Measurements from ENCODE around the gene TUSC2. TPM values are rescaled to one million over a fixed set of nuclear protein-coding genes. Genes with fewer than 3 reads are reported as not detected.

The TUSC2 gene, protein sequence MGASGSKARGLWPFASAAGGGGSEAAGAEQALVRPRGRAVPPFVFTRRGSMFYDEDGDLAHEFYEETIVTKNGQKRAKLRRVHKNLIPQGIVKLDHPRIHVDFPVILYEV
- 38.6 and 39.7 TPM in 2 replicates for total RNA-seq

DNA sequence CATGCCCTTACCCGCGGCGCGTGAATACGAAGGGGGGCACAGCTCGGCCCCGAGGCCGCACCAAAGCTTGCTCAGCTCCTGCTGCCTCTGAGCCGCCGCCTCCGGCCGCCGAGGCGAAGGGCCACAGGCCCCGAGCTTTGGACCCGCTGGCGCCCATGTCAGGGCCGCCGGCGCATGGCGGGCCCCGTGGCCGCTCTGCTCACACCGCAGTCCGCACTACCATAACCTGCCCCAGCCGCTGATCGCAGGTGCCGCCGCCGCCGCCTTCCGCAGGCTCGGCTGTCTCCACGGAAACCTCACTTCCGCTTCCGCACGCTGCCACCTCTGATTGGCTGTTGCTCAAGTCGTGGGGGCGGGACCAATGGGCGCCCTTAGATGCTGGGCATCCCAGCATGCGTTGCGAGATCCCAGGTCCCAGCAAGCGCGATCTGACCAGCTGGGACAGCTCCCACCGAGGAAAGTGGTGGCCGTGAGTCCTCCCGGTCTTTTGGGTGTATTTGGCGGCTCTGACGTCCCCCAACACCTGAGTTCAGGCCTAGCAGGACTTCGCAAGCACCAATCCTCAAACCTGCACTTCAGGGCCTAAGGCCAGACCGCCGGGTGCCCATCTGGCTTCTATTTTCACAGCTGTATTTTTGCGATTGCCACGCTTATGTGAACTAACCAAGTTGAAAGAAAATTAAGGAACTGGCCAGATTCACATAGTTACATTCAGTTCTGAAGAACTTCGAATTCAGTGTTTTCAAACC is at the start of gene TUSC2:
Gene TUSC2 (minus strand): TSS at position 281 of the 749 bp plus-strand sequence. CDS start 124 bp downstream, at position 157.

DNA sequence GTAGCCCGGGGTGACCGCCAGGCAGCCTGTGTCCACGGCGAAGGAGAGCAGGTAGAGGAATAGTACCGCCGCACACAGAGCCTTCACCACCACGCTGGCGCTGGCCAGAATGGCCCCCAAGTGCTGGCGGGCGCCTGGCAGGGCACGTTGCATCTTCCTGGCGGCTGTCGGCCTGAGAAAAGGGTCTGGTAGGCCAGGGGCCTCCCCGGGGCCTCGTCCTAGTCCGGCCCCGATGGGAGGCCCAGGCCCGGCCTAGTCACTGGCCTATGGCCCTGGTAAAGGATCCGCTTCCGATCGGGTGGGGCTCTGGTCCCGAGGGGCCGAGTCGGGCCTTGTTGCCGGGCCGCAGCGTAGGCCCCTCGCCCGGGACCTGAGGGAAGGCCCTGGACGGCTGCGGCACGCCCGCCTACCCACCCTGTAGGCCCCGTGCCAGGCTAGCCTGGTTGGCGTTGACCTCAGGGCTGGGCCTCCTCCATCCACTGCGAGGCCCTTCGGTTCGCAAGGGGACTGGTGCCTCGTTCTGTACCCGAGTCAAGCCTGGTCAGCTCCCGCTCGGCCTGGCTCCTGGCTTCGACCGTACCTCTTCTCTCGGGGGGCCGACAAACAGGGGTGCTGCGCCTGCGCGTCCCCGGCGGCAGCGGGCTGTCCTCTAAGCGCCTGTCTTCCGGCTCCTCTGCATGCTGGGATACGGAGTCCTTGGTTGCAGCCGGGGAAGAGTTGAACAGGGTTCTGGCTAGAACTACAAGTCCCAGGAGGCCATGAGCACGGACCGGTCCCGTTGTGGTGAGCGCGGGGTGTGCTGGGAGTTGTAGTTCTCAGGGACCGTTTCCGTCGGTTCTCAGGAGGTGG is 31.1 kb upstream of the TUSC2 start, which contains the start of gene TMEM115:
Gene TMEM115 (minus strand): TSS at position 611 of the 849 bp plus-strand sequence. CDS start 458 bp downstream, at position 153.

DNA sequence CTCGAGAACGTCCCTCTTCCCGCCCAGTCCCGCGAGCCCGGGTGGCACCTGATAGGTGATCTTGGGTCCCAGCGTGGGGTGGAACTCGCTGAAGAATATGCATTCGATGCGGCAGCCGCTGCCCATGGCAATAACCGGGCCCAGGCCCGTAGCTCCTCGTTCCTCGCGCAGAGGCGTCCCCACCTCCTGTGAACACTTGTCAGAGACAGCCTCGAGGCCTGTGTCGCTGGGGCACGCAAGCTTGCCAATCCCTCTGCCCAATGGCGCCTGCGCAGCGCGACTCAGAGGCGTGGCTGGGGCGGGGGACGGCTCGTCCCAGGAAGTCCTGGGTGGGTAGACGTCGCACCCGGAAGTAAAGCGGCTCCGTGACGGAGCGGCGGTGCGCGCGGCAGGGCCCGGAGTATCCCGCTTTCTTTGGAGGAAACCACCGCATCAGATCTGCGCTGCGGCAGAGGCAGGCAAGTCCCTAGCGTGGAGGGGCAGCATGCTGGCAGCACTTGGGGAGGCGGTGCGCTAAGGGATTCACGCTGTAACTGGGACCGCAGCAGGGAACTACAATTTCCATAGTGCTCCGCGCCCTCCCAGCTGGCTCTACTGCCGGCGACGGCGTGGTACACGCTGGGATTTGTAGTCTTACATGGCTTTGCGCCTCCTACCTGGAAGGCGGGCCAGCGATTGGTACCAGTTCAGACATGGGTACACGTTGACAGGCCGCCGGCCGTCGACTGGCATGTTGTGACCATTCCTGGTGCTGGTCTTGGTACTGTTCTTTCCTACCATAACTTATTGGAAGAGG is 22.7 kb upstream of the TUSC2 start, which contains the start of the genes CYB561D2 and NPRL2:
Gene CYB561D2 (plus strand): TSS at position 336 of the 796 bp plus-strand sequence. CDS start 572 bp downstream, outside the sequence.
Gene NPRL2 (minus strand): TSS at position 249 of the 796 bp plus-strand sequence. CDS start 123 bp downstream, at position 126.

DNA sequence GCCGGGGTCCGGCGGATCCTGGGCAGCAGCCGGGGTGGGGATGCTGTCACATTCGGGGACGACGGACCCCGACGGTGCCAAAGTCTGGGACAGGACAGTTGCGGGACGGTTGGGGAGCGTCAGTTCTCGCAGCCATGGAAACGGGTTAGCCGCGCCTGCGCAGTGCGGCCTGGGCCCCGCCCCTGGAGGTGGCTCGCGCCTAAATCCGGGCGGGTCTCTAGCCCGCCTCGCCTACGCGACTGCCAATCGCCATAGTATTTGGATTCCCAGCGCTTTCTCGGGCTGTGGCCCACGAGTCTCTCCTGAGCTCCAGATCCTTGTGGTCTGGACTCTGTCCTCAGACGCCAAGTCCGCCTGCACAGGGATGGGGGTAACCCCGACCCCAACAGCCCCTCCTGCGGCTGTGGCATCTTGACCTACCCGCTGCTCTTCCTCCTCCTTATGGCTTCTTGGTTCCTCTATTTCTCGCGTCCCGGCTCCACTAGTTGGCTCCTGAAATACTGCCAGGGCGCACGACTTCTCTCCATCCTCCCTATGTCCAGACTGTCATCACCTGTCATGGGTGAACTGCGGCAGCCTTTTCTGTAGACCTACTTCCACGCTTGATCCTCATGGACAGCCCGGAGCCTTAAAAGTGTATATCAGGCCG is 17.7 kb upstream of the TUSC2 start, which contains the start of gene ZMYND10:
Gene ZMYND10 (minus strand): TSS at position 147 of the 649 bp plus-strand sequence. CDS start 153 bp downstream, outside the sequence.

DNA sequence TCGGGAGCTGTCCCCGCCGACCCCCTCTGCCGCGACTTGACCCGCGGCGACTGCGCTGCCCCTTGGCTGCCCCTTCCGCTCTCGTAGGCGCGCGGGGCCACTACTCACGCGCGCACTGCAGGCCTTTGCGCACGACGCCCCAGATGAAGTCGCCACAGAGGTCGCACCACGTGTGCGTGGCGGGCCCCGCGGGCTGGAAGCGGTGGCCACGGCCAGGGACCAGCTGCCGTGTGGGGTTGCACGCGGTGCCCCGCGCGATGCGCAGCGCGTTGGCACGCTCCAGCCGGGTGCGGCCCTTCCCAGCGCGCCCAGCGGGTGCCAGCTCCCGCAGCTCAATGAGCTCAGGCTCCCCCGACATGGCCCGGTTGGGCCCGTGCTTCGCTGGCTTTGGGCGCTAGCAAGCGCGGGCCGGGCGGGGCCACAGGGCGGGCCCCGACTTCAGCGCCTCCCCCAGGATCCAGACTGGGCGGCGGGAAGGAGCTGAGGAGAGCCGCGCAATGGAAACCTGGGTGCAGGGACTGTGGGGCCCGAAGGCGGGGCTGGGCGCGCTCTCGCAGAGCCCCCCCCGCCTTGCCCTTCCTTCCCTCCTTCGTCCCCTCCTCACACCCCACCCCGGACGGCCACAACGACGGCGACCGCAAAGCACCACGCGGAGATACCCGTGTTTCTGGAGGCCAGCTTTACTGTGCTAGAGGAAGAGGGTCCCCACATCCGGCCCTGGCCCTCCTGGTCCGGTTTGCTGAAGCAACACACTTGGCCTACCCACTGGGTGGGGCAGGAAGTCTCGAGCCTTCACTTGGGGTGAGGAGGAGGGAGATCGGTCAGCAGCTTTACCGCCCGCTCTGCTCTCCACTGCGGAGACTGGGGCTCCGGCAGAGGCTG is 12.7 kb upstream of the TUSC2 start, which contains the start of gene RASSF1:
Gene RASSF1 (minus strand): TSS at position 389 of the 882 bp plus-strand sequence. CDS start 31 bp downstream, at position 358.

DNA sequence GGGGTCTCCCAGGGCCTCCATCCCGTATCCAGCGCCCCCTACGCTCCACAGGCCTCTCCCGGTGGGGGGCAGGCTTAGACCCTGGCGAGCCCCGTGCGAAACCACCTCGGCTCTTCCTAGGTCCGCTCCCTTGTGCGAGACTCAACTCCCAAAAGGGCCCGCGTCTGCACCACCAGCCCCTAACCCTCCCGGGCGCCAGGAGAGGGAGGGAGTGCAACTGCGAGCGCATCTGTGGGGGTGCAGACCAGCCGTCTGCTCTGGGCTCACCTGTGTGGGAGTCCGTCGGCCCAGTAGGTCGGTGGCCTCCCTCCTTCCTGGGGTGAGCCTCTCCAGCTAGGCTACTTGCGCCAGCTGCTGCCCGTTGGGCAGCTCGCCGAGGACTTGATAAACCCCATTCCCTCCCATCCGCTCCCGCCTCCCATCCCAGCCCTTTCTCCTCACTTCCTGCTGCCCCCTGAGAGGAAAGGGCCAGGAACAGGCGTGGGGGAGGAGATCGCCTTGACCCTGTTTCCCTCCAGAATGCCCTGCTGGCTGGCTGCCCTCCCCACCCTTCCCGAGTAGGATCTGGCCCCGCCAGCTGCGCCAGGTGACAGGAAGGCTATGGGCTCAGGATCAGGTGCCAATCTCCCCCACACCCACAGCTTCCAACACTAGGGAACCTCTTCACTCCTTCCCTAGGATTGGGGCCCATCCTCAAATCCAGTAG is 5.5 kb downstream of the TUSC2 start, which contains the start of gene HYAL2:
Gene HYAL2 (minus strand): TSS at position 360 of the 706 bp plus-strand sequence. CDS start 2,256 bp downstream, outside the sequence.

DNA sequence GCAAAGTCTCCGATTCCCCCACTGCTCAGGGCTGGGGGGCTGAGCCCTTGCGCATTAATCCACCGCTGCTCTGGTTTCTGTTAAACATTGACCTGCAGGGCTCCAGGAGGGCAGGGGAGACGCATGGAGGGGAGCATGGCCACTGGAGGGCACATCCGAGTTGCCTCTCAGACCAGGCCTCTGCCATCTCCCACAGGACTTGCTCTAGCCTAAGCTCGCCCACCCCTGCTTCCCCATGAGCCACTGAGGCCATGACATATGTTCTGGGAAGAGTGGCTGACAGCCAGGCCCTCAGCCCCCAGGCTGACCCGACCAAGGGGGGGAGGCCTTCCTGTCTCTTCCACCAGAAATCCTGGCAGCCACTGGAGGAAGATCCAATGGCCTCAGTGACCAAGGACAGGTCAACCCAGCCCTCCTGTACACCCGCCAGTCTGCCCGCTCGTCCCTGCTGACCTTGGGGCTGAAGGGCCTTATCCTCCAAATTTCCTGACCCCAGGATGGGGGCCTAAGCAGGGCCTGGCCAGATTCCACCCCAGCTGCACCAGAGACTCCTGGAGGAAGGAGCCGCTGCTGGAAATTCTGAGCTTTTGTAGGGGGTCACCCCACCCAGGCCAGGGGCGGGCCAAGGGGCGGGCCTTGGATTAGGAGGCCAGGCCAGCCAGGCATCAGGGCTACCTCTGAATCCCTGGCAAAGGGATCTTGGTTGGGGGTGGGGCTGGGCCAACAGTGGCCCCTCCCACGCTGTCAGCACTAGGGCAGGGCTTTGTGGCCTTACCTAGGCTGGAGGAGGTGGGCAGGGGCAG is 24.8 kb downstream of the TUSC2 start, which contains the start of gene HYAL1:
Gene HYAL1 (minus strand): TSS at position 562 of the 803 bp plus-strand sequence. CDS start 618 bp downstream, outside the sequence.

DNA sequence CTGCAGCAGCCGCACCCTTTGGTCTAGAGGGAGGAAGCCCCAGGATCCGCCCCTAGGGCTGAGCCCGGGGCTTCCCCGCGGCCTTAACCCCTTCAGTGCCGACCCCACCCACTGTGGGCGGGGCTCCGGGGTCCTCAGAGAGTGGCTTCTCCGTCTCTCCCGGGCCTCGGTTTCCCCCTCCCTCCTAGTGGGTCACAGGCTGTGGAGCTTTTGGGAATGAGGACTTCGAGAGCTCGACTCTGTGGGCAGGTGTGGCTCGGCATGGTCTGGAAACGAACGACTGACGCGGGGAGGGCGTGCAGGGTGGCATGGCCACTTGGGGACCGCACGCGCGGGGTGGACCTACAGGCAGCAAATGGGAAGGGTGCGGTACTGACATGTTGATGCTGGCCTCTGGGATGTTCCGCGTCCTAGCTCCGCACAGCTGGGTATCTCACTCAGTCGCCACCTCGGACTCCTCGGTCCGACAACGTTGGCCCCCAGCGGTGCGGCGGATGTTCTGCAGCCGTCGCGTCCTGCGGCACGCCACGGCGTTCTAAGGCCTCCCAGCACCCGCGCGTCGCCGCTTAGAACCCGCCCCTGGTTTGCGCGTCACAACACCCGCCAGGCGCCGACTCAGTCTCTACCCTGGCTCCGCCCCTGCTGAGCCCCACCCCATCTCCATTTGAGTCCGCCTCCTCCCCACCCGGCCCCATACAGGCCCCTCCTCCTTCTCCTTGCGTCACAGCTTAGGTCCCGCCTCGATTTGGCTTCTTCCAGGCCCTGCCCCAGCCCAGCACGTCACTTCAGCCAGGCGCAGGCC is 29.0 kb downstream of the TUSC2 start, which contains the start of the genes HYAL3 and NAA80:
Gene HYAL3 (minus strand): TSS at position 570 of the 802 bp plus-strand sequence. CDS start 3,803 bp downstream, outside the sequence.
Gene NAA80 (minus strand): TSS at position 570 of the 802 bp plus-strand sequence. CDS start 1,942 bp downstream, outside the sequence.

DNA sequence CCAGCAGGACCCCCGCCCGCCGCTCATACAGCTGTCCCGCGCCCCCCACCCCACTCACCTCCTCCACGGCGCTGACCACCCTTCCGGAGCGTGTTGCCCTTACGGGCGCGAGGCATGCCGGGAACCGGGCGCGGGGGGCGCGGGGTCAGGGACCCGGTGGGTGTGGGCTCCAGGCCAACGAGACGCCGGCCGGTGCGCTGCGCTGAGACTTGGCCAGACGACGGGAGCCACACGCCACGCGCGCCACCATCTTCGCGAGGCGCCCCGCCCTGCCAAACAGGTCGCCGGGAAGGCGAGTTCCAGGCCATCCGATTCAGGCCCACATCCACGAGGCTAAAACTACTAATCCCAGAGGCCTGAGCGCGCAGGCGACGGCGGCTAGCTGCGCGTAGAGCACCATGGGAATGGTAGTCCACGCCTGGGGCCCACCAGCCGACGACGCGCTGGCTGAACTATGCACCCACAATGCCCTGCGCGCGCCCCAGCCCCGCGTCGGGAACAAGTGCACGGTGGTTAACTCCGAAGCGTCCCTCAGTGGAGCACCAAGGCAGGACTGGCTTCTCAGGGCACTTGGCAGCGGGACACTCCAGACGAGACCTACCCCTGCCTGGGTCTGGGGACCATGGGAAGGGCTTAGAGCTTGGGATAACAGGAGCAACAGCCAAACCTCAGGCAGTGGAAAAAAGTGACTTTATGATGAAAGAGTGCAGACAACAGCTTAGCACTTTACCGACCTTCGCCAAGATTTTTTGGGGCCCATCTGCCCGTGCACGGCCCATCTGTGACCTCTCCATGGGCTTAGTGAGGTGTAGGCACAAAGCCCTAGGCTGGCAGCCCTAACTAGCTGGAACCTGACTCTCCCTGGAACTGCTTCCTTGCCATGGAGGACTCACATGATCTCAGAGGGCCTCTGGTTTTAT is 35.6 kb downstream of the TUSC2 start, which contains the start of gene IFRD2:
Gene IFRD2 (minus strand): TSS at position 271 of the 920 bp plus-strand sequence. CDS start 155 bp downstream, at position 116.

DNA sequence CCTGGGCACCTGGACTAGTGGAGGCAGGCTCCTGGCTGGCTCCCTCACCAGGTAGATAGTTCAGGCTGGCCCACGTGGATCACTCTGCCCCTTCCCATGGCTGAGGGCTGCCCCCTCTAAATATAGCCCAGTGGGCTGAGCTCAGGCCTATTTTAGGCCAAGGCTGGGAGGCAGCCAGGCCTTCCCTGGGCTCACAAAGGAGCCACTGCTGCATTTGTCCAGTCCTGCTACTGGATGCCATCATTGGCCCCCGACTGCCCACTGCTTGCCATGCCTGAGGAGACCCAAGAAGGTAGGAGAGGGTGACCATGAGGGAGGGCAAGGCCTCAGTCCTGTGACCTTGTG is 49.2 kb downstream of the TUSC2 start, which contains the start of gene LSMEM2:
Gene LSMEM2 (plus strand): TSS at position 208 of the 345 bp plus-strand sequence. CDS start 27 bp downstream, at position 235.

Other genes starting within 250 kb of the TUSC2 start
- 40.3 and 47.6 TPM in 2 replicates for gene RBM5, start 239.3 kb downstream of the TUSC2 start, total RNA-seq
- 120 and 137 TPM in 2 replicates for gene SEMA3F, start 172.9 kb downstream of the TUSC2 start, total RNA-seq
- not detected in 2 replicates for gene GNAT1, start 136.6 kb downstream of the TUSC2 start, total RNA-seq
- not detected in 2 replicates for gene SLC38A3, start 123.0 kb downstream of the TUSC2 start, total RNA-seq
- 179 and 228 TPM in 2 replicates for gene GNAI2, start 92.0 kb downstream of the TUSC2 start, total RNA-seq
- gene SEMA3B, start 59.1 kb downstream of the TUSC2 start, total RNA-seq = 3.5 and 8.4 TPM in 2 replicates
- gene LSMEM2, start 49.1 kb downstream of the TUSC2 start, total RNA-seq = not detected in 2 replicates
- gene IFRD2, start 35.8 kb downstream of the TUSC2 start, total RNA-seq = 134 and 183 TPM in 2 replicates
- 11.6 TPM in 2 replicates for gene HYAL3, start 28.8 kb downstream of the TUSC2 start, total RNA-seq
- 16.7 and 30.1 TPM in 2 replicates for gene NAA80, start 28.8 kb downstream of the TUSC2 start, total RNA-seq
- 3.0 and 6.3 TPM in 2 replicates for gene HYAL1, start 24.6 kb downstream of the TUSC2 start, total RNA-seq
- gene HYAL2, start 5.5 kb downstream of the TUSC2 start, total RNA-seq = 78.0 and 92.5 TPM in 2 replicates
- gene RASSF1, start 12.6 kb upstream of the TUSC2 start, total RNA-seq = 16.5 and 27.5 TPM in 2 replicates
- 0.11 and 0.62 TPM in 2 replicates for gene ZMYND10, start 17.5 kb upstream of the TUSC2 start, total RNA-seq
- 14.6 and 17.2 TPM in 2 replicates for gene NPRL2, start 22.6 kb upstream of the TUSC2 start, total RNA-seq
- 24.4 and 29.2 TPM in 2 replicates for gene CYB561D2, start 22.6 kb upstream of the TUSC2 start, total RNA-seq
- gene TMEM115, start 31.3 kb upstream of the TUSC2 start, total RNA-seq = 47.8 and 51.1 TPM in 2 replicates
- gene CACNA2D2, start 175.4 kb upstream of the TUSC2 start, total RNA-seq = not detected in 2 replicates
- 3.0 and 3.7 TPM in 2 replicates for gene C3orf18, start 239.5 kb upstream of the TUSC2 start, total RNA-seq
- gene HEMK1, start 241.3 kb upstream of the TUSC2 start, total RNA-seq = 19.5 and 21.2 TPM in 2 replicates